GM18517 (cell line): Measurements from ENCODE around the gene BTBD16.

Experiments
- ATAC-seq: cut with Tn5 transposase; IDR thresholded peaks from one replicate; pipeline ENCODE4 v1.9.1; 2021; ENCODE audit warnings: mild to moderate bottlenecking, moderate library complexity; ENCODE audit not compliant: unreplicated experiment

Gene BTBD16

DNA sequence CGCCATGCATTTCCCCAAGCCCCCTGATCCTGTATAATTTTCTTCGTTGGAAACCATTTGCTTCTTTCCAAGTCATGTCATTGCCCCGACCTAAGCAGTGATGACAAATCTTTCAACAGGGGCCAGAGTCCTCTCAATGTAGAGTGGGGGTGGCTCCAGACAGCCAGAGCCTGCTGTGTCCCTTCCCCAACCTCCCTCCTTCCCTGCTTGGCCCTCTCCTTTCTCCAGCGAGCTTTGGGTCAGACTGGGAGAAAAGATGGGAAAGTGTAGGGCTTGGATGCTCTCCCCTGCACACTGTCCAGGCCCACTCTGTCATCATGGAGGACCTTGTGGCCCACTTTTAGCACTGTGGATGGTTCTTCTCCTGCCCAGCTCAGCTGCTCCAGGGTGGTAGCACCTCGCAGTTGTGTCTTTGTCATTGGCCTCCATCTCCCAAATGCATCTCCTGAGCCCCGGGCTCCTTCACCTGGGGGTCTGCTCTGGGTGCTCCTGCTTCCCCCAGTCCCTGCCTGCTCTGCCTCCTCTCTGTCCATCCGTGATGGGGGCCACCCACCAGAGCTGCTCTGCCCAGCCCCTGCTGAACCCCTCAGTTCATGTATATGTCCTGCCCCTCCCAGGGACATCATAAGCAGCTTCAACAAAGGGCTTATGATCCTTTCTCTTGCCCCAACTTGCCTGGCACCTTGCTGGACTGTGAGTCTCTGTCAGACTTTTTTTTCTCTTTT, 37.5 kb downstream of the BTBD16 start:
- no peak for ATAC-seq

DNA sequence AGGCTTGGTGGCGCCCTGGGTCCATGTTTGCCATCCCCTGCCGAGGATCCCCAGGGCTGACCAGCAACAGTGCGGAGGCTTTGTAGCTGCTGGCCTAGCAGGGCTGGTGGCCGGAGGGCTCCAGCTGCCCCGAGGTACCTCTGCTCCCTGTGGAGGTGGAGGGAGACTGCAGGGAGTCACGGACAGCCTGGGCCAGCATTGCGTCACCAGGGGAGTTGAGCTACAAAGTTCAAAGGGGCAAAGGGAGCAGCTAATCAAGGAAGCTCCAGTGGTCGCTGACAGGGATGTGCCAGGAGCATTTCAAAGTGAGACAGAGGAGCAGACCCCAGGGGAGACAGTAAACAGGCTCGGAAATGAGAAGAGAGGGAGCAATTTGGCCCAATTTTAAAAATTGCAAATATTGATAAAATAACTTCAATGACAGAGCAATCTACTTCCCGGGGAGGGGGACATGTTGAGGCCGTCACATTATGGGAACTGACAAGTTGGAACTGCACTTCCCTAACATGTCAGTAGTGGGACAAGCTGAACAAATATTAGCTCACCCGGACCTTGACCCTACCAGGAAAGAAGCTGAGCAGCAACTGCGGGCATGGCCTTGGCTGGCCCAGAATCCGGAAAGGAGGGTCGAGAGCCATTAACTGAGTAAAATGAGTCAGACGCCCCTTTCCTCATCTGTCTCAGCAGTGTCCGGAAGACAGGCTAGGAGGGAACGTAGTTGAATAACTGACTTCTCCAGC, 39.4 kb downstream of the BTBD16 start:
- ATAC-seq, result no peak

DNA sequence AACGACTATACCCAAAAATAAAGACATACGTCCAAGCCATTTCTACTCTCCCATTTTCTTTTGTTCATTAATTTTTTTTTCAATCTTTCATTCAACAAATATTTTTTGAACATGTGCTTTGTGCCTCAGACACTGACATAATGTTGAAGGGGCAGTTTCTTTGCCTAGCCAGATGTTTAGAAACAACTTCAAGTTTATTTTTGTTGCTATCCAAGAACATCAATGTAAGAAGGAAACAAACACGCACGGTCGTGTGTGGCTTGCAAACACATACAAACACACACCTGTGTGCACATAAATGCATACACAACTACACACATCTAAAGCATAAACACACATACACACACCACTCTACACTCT, 39.9 kb downstream of the BTBD16 start:
- ATAC-seq, result no peak

DNA sequence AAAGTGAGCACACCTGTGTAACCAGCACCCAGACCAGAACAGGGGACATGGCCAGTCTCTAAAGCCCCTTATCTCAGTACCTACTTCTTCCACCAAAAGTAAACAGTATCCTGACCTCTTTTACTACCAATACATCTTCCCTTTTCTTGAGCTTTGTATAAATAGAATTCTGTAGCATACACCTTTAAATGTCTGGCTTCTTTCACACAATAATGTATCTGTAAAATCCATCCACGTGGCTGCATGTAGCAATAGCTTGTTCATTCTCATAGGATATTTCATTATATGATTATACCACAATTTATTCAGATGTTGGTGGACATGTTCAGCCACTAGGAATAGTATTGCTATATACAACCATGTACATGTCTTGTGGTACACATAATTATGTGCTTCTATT, 40.6 kb downstream of the BTBD16 start:
- ATAC-seq, result no peak

DNA sequence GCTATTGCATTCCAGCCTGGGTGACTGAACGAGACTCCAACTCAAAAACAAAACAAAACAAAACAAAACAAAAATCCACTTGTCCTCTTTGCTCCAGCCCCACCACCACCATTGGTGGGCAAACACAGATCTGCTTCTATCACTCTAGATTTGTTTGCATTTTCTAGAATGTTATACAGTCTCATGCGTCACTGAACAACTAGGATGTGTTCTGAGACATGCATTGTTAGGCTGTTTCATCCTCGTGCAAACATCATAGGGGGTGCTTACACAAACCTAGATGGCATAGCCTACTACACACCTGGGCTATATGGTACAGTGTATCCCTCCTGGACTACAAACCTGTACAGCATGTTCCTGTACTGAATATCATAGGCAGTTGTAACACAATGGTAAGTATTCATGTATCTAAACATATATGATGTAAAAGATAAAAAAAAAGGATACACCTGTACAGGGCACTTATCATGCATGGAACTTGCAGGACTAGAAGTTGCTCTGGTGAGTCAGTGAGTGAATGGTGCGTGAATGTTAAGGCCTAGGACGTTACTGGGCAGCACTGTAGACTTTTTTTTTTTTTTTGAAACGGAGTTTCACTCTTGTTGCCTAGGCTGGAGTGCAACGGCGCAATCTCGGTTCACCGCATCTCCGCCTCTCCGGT, 45.3 kb downstream of the BTBD16 start:
- no peak for ATAC-seq

GRCh38 chr10:122321960-122322359, 50.9 kb downstream of the BTBD16 start:
- no peak for ATAC-seq

DNA sequence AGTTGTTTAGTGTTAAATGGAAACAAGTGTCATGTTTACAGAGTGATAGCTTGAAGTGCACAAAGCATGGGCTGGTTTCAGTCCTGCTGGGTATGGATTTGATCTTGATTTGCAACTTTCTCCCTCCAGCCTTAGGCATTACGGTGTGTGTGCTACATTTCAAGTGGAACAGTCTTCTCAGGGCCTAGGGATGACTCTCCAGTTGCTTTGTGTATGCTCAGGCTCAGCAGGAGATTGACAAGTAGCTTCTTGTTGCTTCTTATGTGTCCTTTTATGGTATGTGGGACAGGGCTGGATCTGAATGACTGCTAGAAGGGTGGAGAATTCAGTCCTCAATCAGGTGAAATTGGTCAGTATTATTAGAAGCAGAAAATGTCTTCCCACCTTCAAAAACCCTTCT, 52.1 kb downstream of the BTBD16 start:
- ATAC-seq, result no peak

DNA sequence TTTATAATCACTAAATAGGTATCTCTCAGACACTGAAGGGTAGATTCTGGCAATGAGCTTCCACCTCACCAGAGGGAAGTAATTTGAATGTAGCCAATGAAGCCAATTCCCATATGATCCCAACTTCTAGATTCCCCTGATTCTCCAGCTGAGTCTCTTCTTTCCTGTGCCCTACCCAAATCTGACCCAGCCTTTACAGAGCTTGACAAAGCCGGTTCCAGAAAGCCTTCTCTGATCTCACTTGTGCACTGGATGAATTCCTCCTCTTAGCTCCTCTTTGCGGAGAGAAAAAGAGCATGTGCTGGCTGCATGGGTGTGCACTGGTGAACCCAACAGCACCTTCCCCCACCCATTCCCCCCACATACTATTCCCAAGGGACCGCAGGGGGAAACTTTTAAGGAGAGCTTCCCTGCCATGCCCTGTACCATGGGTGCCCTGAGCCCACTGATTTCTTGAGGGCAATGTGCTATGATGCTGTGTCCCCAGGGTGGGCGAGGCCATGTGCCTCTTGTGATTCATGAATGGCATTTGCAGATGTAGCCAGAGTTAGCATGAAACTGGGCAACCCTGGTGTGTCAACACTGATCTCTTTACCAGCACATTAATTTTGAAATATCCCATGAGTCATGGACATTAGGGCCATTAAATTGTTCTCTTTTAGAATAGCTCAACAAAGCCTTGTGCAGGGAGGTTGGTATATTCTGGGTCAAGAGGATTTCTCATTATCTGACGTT, 53.0 kb downstream of the BTBD16 start:
- no peak for ATAC-seq

DNA sequence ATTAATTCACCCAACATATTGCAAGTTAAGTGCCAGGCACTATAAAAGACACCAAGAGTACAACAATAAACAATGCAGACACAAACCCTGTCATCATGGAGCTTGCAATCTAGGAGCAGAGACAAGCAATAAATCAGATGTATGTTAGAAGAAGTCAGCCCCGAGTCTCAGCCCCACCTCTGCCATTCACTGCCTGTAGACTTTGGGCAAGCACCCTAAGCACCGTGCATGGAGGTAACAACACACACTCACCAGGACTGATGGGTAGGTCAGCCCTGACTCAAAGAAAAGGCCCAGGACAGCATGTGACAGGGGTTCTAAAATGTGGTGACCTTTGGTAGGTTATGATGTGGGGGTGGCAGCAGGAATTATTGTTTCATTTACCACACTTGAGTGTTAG, 54.1 kb downstream of the BTBD16 start:
- ATAC-seq, result no peak

GRCh38 chr10:122326385-122326784, 55.3 kb downstream of the BTBD16 start:
- ATAC-seq, result no peak

DNA sequence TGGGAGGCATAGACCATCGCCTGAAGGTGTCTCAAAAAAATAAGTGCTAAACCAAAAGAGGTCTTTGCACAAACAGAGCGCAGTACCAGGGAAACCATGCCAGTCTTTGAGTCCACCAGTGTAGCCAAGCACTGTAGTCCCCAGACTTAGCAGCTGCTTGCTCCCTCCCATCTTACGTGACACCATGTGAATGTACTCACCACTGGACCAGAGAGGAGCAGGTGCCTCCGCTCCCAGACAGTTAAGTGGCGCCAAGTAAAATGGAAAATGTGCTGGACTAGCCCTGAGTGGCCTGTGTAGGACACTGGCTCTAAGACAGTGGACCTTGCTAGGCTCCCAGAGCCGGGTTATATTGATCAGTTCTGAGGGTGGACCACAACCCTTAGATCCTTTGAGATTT, 55.7 kb downstream of the BTBD16 start:
- ATAC-seq, result no peak

DNA sequence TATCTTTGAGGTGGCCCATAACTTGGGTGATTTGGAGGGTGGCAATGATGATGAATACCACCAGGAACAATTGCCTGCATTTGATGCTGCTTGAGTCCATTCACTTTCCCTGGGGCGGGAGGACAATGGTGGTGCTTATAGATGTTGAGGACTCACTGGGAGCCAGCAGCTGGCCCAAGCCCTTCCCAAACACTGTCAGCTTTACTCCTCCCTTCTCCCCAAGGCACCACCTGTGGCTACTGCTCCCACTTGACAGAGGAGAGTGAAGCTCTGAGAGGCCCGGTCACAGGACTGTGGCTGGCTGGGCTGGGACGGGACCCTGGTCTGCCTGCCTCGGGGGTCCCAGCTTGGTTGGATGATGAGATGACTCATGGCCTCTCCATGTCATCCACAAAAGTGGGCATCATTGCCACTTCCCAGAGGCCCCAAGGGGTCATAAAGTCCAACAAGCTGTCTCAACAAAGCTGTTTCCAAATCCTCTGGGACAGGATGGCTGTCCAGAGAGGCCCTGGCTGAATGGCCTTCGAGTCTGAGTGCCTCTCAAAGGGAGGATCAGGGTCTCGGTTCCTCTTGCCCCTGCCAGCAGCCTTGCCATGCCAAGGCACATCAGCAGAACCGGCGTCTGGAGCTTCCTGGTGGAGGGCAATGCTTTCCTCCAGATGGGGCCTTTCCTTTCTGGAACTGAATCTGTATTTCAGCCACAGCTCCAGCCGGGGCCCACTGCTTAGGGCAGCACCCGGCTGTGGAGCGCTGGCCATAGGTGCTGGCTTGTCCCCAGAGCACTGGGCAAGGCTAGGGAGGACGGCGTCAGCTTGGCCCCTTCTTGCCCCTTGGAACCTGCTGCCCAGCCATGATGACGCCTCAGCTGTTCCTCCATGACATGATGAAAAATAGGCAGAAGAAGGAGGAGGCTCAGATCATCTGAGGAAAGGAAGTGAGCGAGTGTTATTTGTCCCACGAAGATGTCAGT, 56.4 kb downstream of the BTBD16 start:
- ATAC-seq, result no peak

GRCh38 chr10:122328676-122329075, 57.6 kb downstream of the BTBD16 start:
- no peak for ATAC-seq

- no peak for ATAC-seq
These were observed 58.3 kb downstream of the BTBD16 start for GRCh38 chr10:122329416-122329815.

GRCh38 chr10:122331100-122331499, 60.0 kb downstream of the BTBD16 start:
- no peak for ATAC-seq

DNA sequence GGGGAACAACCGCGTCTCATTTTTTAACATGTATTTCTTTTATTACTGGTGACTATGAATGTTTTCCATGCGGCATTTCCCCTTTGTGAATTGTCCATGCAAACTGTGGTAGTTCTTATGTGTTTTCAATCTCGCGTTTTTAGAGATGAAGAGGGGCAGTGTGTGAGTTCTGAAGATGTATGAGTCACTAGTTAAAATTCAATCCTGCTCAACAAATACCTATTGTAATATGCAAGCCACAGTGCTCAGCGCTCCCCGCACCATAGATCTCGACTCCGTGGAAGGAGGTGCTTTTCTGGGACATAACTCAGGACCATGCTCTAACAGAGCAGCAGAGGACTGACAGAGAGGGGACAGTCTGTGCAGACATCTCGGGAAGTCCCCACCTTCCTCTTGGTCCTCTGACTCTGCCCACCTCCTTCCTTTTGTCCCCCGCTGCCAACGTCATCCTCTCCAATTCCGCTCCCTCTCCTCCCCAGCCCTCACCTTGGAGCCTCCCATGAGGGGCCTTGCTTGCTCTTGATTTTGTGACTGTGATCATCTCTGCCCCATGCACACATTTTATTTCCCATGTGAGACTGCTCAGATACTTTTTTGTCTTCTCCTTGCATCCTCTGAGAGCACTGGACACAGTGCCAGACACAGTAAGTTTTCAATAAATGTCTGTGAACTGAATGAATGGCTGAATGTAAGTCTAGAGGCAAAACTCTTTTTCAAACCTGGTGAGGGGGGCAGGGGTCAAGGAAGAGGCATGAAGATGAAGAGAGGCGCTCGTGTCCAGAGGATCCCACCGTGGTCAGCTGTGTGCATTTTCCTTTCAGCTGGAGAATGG, 60.7 kb downstream of the BTBD16 start:
- ATAC-seq, result no peak

GRCh38 chr10:122333037-122333436, 61.9 kb downstream of the BTBD16 start:
- ATAC-seq, result no peak

- ATAC-seq, result no peak
These were observed 65.2 kb downstream of the BTBD16 start for GRCh38 chr10:122336332-122336731.

DNA sequence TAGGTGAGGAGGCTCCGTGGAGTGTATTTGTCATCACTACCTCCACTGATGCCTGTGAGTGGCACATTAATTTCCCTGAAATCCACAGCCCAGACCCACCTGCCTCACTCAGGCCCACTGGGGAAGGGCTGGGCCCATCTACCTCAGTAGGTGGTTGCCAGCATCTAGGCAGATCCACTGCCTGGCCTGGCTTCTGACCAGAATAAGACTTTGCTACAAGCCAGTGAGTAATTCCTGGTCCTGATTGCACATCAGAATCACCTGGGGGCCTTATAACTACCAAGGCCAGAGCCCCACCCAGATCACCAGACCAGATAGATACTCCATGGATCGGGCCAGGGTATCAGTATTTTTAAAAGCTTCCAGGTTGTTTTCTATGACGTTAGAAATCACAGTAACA, 65.9 kb downstream of the BTBD16 start:
- ATAC-seq, result no peak
